H9 (cell line): Measurements from ENCODE around the gene AMBRA1. TPM values are rescaled to one million over a fixed set of nuclear protein-coding genes. Genes with fewer than 3 reads are reported as not detected.

Experiments
- DNase-seq: peaks from one replicate; pipeline ENCODE4 v3.0.0-alpha.2; 2017
- H2AFZ ChIP-seq: one replicate; pipeline ENCODE4 v1.6.1; 2013; ENCODE audit warnings: mild to moderate bottlenecking, low read length, control low read depth, moderate library complexity
- H2AK5ac ChIP-seq: 2 replicates; pipeline ENCODE4 v1.6.1; 2013; ENCODE audit warnings: low read length, control low read depth, mixed read lengths; ENCODE audit not compliant: insufficient read length
- H2BK120ac ChIP-seq: one replicate; pipeline ENCODE4 v1.6.1; 2013; ENCODE audit warnings: low read depth, mild to moderate bottlenecking, low read length, control low read depth, inconsistent platforms; ENCODE audit not compliant: poor library complexity, severe bottlenecking
- H2BK12ac ChIP-seq: 2 replicates; pipeline ENCODE4 v1.6.1; 2013; ENCODE audit warnings: low read length, control low read depth, mixed read lengths, low read depth; ENCODE audit not compliant: insufficient read length
- H2BK15ac ChIP-seq: 2 replicates; pipeline ENCODE4 v1.6.1; 2013; ENCODE audit warnings: low read depth, low read length, control low read depth
- H2BK20ac ChIP-seq: one replicate; pipeline ENCODE4 v1.6.1; 2013; ENCODE audit warnings: low read depth, mild to moderate bottlenecking, low read length, control low read depth, inconsistent platforms; ENCODE audit not compliant: poor library complexity, severe bottlenecking
- H2BK5ac ChIP-seq: 2 replicates; pipeline ENCODE4 v1.6.1; 2013; ENCODE audit warnings: low read length, control low read depth, mixed read lengths; ENCODE audit not compliant: insufficient read length
- H3K14ac ChIP-seq: 2 replicates; pipeline ENCODE4 v1.6.1; 2013; ENCODE audit warnings: low read length, control low read depth; ENCODE audit not compliant: insufficient read depth
- H3K18ac ChIP-seq: 2 replicates; pipeline ENCODE4 v1.6.1; 2013; ENCODE audit warnings: low read depth, mild to moderate bottlenecking, mixed read lengths, low read length, control low read depth; ENCODE audit not compliant: insufficient read length
- H3K23ac ChIP-seq: 2 replicates; pipeline ENCODE4 v1.6.1; 2013; ENCODE audit warnings: low read length, control low read depth, mixed read lengths, low read depth; ENCODE audit not compliant: insufficient read length
- H3K23me2 ChIP-seq: 2 replicates; pipeline ENCODE4 v1.6.1; 2013; ENCODE audit warnings: low read depth, mild to moderate bottlenecking, mixed read lengths, low read length, control low read depth; ENCODE audit not compliant: insufficient read length, poor library complexity, severe bottlenecking
- H3K27ac ChIP-seq: 2 replicates; pipeline ENCODE4 v1.5.1; 2013; ENCODE audit warnings: low read length, control low read depth, mixed read lengths, low read depth; ENCODE audit not compliant: insufficient read length
- H3K27me3 ChIP-seq: 2 replicates; pipeline ENCODE4 v1.6.1; 2013; ENCODE audit warnings: low read length, control low read depth, inconsistent platforms; ENCODE audit not compliant: insufficient read depth
- H3K4ac ChIP-seq: 2 replicates; pipeline ENCODE4 v1.6.1; 2013; ENCODE audit warnings: low read depth, mild to moderate bottlenecking, control low read depth, inconsistent platforms, low read length, moderate library complexity
- H3K4me1 ChIP-seq: 2 replicates; pipeline ENCODE4 v1.6.1; 2013; ENCODE audit warnings: low read length, control low read depth, inconsistent platforms; ENCODE audit not compliant: insufficient read depth
- H3K4me2 ChIP-seq: 2 replicates; pipeline ENCODE4 v1.6.1; 2013; ENCODE audit warnings: low read length, control low read depth, mixed read lengths; ENCODE audit not compliant: insufficient read length, insufficient read depth
- H3K56ac ChIP-seq: 2 replicates; pipeline ENCODE4 v1.6.1; 2013; ENCODE audit warnings: low read depth, mild to moderate bottlenecking, mixed read lengths, low read length, control low read depth; ENCODE audit not compliant: insufficient read length
- H3K79me1 ChIP-seq: 2 replicates; pipeline ENCODE4 v1.6.1; 2013; ENCODE audit warnings: low read depth, mild to moderate bottlenecking, moderate library complexity, low read length, control low read depth, inconsistent platforms; ENCODE audit not compliant: insufficient read depth, poor library complexity, severe bottlenecking
- H3K79me2 ChIP-seq: 2 replicates; pipeline ENCODE4 v1.6.1; 2013; ENCODE audit warnings: low read length, control low read depth, inconsistent platforms; ENCODE audit not compliant: insufficient read depth
- H3K9ac ChIP-seq: 2 replicates; pipeline ENCODE4 v1.6.1; 2013; ENCODE audit warnings: low read length, control low read depth, mixed read lengths; ENCODE audit not compliant: insufficient read length; ENCODE audit errors: extremely low read depth
- H3K9me3 ChIP-seq: one replicate; pipeline ENCODE4 v1.6.1; 2013; ENCODE audit warnings: low read depth, low read length, inconsistent platforms; ENCODE audit not compliant: control insufficient read depth
- H3T11ph ChIP-seq: one replicate; pipeline ENCODE4 v1.6.1; 2013; ENCODE audit warnings: mild to moderate bottlenecking, low read length, control low read depth, inconsistent platforms
- H4K20me1 ChIP-seq: one replicate; pipeline ENCODE4 v1.6.1; 2013; ENCODE audit not compliant: control insufficient read depth, insufficient read length, insufficient read depth
- H4K5ac ChIP-seq: 2 replicates; pipeline ENCODE4 v1.6.1; 2013; ENCODE audit warnings: low read depth, mild to moderate bottlenecking, mixed read lengths, low read length, control low read depth; ENCODE audit not compliant: insufficient read length
- H4K8ac ChIP-seq: replicated peaks from 2 replicates; pipeline ENCODE4 v1.6.1; 2013; ENCODE audit warnings: low read length, control low read depth, mixed read lengths, low read depth; ENCODE audit not compliant: insufficient read length
- H4K91ac ChIP-seq: 2 replicates; pipeline ENCODE4 v1.6.1; 2013; ENCODE audit warnings: low read depth, mild to moderate bottlenecking, moderate library complexity, mixed read lengths, low read length, control low read depth; ENCODE audit not compliant: insufficient read length
- H3K27ac Mint-ChIP-seq, 3 experiments: 2 replicates in 2 of 3; 3 replicates in 1 of 3; pipeline ENCODE4 v1.8.0; 2020 to 2021; ENCODE audit warnings: mixed read lengths in 3 of 3, mild to moderate bottlenecking in 1 of 3, moderate library complexity in 1 of 3
- H3K27me3 Mint-ChIP-seq: 2 replicates; pipeline ENCODE4 v1.8.0; 2021; ENCODE audit warnings: low read depth, mild to moderate bottlenecking, moderate library complexity, mixed read lengths
- H3K36me3 Mint-ChIP-seq, 3 experiments: 2 replicates in 2 of 3; 3 replicates in 1 of 3; pipeline ENCODE4 v1.8.0; 2020 to 2021; ENCODE audit warnings: low read depth in 3 of 3, mixed read lengths in 3 of 3; ENCODE audit not compliant: insufficient read depth in 1 of 3
- H3K4me1 Mint-ChIP-seq, 2 experiments: 2 replicates each; pipeline ENCODE4 v1.8.0; 2020; ENCODE audit warnings: mixed read lengths in 2 of 2
- H3K4me3 Mint-ChIP-seq, 2 experiments: 2 replicates in 1 of 2; 3 replicates in 1 of 2; pipeline ENCODE4 v1.8.0; 2020 to 2021; ENCODE audit warnings: mild to moderate bottlenecking in 2 of 2, mixed read lengths in 2 of 2, moderate library complexity in 1 of 2
- H3K9me3 Mint-ChIP-seq, 2 experiments: 2 replicates in 1 of 2; 3 replicates in 1 of 2; pipeline ENCODE4 v1.8.0; 2020; ENCODE audit warnings: mild to moderate bottlenecking in 2 of 2, mixed read lengths in 2 of 2, moderate library complexity in 1 of 2
- total RNA-seq: library from RNA; stranded (reverse); gene quantifications from 2 replicates; pipeline ENCODE4 v1.2.1, GENCODE V29; 2021
- TF ChIP-seq, protein P1 (sequence below): fragments of 200-600 bp; sonication (generic); conservative IDR thresholded peaks from 3 replicates; pipeline ENCODE4 v1.8.0; 2021; ENCODE audit warnings: antibody characterized with exemption, mild to moderate bottlenecking

The AMBRA1 gene
- total RNA-seq, 1 experiment from 2014 or later: 37.5 TPM

DNA sequence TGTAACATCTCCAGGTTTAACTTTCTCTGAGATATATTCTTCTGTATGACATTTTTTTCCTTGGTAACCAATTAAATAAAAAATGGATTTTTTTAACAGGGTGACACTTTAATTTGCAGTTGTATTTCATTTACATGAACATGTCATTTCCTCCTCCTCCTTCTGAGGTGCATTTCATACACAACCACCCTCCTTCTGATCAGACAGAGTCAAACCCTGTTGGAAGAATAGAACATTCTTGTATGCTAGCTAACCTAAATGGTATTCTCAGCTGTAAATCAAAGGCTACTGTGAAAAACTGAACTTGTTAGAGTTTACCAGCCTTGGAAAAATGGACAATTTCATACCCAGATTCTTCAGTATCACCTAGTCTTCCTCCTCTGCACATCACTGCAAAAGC is 149.5 kb downstream of the AMBRA1 start:
- Mint-ChIP-seq H3K4me3 (no peak overlapping the region), H3K4me1 (peaks cover 13 to 15% of the 10 kb centered on the region in 2 experiments), H3K27me3 (no peaks in the 10 kb centered on the region), H3K36me3 (peaks cover 11 to 24% (median 23%) of the 10 kb centered on the region in 3 experiments), H3K9me3 (no peaks in the 10 kb centered on the region), H3K27ac (no peak overlapping the region)
- TF ChIP-seq, protein P1, sequence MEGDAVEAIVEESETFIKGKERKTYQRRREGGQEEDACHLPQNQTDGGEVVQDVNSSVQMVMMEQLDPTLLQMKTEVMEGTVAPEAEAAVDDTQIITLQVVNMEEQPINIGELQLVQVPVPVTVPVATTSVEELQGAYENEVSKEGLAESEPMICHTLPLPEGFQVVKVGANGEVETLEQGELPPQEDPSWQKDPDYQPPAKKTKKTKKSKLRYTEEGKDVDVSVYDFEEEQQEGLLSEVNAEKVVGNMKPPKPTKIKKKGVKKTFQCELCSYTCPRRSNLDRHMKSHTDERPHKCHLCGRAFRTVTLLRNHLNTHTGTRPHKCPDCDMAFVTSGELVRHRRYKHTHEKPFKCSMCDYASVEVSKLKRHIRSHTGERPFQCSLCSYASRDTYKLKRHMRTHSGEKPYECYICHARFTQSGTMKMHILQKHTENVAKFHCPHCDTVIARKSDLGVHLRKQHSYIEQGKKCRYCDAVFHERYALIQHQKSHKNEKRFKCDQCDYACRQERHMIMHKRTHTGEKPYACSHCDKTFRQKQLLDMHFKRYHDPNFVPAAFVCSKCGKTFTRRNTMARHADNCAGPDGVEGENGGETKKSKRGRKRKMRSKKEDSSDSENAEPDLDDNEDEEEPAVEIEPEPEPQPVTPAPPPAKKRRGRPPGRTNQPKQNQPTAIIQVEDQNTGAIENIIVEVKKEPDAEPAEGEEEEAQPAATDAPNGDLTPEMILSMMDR: no peak
- H4K5ac ChIP-seq: no peak overlapping the region
- no peak overlapping the region for H3K56ac ChIP-seq
- no peak overlapping the region for H3K4me2 ChIP-seq
- H2BK20ac ChIP-seq: no peak overlapping the region
- H4K20me1 ChIP-seq: no peaks in the 10 kb centered on the region
- no peak overlapping the region for H2AK5ac ChIP-seq
- no peak for DNase-seq
- H3K79me2 ChIP-seq: no peaks in the 10 kb centered on the region
- no peak overlapping the region for H2BK120ac ChIP-seq
- H3K4me1 ChIP-seq: peaks cover 10% of the 10 kb centered on the region
- no peak overlapping the region for H3K14ac ChIP-seq
- H3K79me1 ChIP-seq: peaks cover 6% of the 10 kb centered on the region
- no peak overlapping the region for H3K18ac ChIP-seq
- no peak overlapping the region for H3K23ac ChIP-seq
- H3K9ac ChIP-seq: no peak overlapping the region
- no peaks in the 10 kb centered on the region for H3K27me3 ChIP-seq
- no peak overlapping the region for H3T11ph ChIP-seq
- no peak overlapping the region for H2AFZ ChIP-seq
- H4K91ac ChIP-seq: no peak overlapping the region
- H3K9me3 ChIP-seq: no peaks in the 10 kb centered on the region
- no peak overlapping the region for H2BK15ac ChIP-seq
- no peak overlapping the region for H3K4ac ChIP-seq
- H3K23me2 ChIP-seq: no peaks in the 10 kb centered on the region
- no peak overlapping the region for H3K27ac ChIP-seq
- no peak overlapping the region for H2BK5ac ChIP-seq
- no peak overlapping the region for H4K8ac ChIP-seq
- H2BK12ac ChIP-seq: no peak overlapping the region
